ENCODE results near the gene SUMO1. TPM values are rescaled to one million over a fixed set of nuclear protein-coding genes. Genes with fewer than 3 reads are reported as not detected.

SUMO1 gene
- total and polyA plus RNA-seq, 2 donors (not counting 3 experiments of a cell fraction or from before 2014, with no cell fraction given), result 38.5 to 105 TPM

DNA sequence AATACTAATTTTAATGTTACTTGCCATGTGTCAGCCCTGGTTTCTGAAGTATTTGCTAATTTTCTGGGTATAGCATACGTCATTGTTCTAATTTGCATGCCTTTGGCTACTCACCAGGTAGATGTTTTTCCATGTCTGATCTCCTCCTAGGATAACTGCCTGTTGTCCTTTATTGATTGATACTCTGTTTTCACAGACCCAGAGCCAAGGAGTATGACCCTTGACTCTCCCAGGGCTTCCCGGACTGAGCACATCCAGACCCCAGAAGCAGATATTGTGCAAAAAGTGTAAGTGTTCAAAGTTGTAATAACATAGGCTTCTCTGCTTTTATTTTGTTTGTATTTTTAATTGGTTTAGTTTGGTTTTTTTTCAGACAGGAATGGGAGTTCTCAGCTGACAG, 53.8 kb downstream of the SUMO1 start:
- Histone ChIP-seq H3K4me1 (ENCODE audit: control insufficient read depth, extremely low read depth, insufficient read depth, low read length) (peaks cover 8% of the 10 kb centered on the region), H4K20me1 (replicated peaks; ENCODE audit: control insufficient read depth, extremely low read depth, insufficient read depth, low read length) (no peaks in the 10 kb centered on the region), H3K79me2 (ENCODE audit: control insufficient read depth, insufficient read depth, low read length) (no peaks in the 10 kb centered on the region), H3K4me2 (ENCODE audit: insufficient read depth, low read length) (no peak overlapping the region), H3K27ac (ENCODE audit: insufficient read depth, low read depth, low read length) (no peak overlapping the region), H3K9me3 (replicated peaks; ENCODE audit: control insufficient read depth, insufficient read depth, low read length) (no peaks in the 10 kb centered on the region), H3K4me3 (replicated peaks in 1 of 3; ENCODE audit: insufficient read depth in 1 of 3, low read depth in 1 of 3, low read length in 3 of 3) (no peak overlapping the region), H3K36me3 (ENCODE audit: control insufficient read depth in 2 of 2, extremely low read depth in 1 of 2, insufficient read depth in 2 of 2, low read length in 2 of 2) (no peaks in the 10 kb centered on the region), H2AFZ (ENCODE audit: low read depth, low read length) (no peak overlapping the region), H3K27me3 (ENCODE audit: control insufficient read depth in 2 of 2, insufficient read depth in 2 of 2, low read length in 2 of 2) (no peaks in the 10 kb centered on the region), H3K9ac (replicated peaks; ENCODE audit: extremely low read depth, insufficient read depth, low read length) (no peak overlapping the region), H3K9me1 (replicated peaks; ENCODE audit: control insufficient read depth, extremely low read depth, insufficient read depth, low read length) (no peaks in the 10 kb centered on the region)
- dilution Hi-C loops (cut with MboI; ENCODE audit: extremely low pct_ligation_motif_present, low sequenced_read_pairs), result no loop called here
- CTCF ChIA-PET, result interaction anchor here (2.1 kb wide), 1 partner anchor 324 kb away, joined by 10 read pairs; no protein-coding TSS in a partner anchor
- POLR2A ChIA-PET, result no interaction called here
- no TSS peak for BruUV-seq (replicated peaks)
- DNase-seq (ENCODE audit: low read depth, low spot score) (no peak), FAIRE-seq (no peak)
- TF ChIP-seq JUN (IDR thresholded peaks at IDR 0.05; ENCODE audit: borderline replicate concordance, insufficient read depth, insufficient read length, low read depth) (no peak), GATA2 (IDR thresholded peaks at IDR 0.05; ENCODE audit: insufficient read depth, insufficient read length, low read depth, low read length) (no peak), FOS (IDR thresholded peaks at IDR 0.05; ENCODE audit: borderline replicate concordance, insufficient read depth, low read length) (no peak), EZH2 (IDR thresholded peaks at IDR 0.05; ENCODE audit: borderline replicate concordance, low read depth, low read length, severe bottlenecking) (no peak), MYC (IDR thresholded peaks at IDR 0.05; ENCODE audit: low read depth, low read length) (no peak), POLR2A (IDR thresholded peaks at IDR 0.05; ENCODE audit: low read depth, low read length) (no peak), POLR2AphosphoS5 (IDR thresholded peaks at IDR 0.05; ENCODE audit: insufficient read depth, low read depth, low read length) (no peak)
- TF ChIP-seq, protein P1, sequence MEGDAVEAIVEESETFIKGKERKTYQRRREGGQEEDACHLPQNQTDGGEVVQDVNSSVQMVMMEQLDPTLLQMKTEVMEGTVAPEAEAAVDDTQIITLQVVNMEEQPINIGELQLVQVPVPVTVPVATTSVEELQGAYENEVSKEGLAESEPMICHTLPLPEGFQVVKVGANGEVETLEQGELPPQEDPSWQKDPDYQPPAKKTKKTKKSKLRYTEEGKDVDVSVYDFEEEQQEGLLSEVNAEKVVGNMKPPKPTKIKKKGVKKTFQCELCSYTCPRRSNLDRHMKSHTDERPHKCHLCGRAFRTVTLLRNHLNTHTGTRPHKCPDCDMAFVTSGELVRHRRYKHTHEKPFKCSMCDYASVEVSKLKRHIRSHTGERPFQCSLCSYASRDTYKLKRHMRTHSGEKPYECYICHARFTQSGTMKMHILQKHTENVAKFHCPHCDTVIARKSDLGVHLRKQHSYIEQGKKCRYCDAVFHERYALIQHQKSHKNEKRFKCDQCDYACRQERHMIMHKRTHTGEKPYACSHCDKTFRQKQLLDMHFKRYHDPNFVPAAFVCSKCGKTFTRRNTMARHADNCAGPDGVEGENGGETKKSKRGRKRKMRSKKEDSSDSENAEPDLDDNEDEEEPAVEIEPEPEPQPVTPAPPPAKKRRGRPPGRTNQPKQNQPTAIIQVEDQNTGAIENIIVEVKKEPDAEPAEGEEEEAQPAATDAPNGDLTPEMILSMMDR (IDR thresholded peaks at IDR 0.05; ENCODE audit: extremely low read depth in 1 of 2, insufficient read depth in 1 of 2, low read depth in 1 of 2, low read length in 2 of 2), result no peak
- TF ChIP-seq, protein P2, sequence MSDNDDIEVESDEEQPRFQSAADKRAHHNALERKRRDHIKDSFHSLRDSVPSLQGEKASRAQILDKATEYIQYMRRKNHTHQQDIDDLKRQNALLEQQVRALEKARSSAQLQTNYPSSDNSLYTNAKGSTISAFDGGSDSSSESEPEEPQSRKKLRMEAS (IDR thresholded peaks at IDR 0.05; ENCODE audit: insufficient read depth, insufficient read length), result no peak
- intact Hi-C loops (cut with micrococcal nuclease), result no loop called here
